HepG2 (cell line): Measurements from ENCODE around the gene APBB3. TPM values are rescaled to one million over a fixed set of nuclear protein-coding genes. Genes with fewer than 3 reads are reported as not detected.

Source experiments
- microRNA-seq: library from miRNA; unstranded; fragments of <30 nt; microRNA quantifications from one replicate; pipeline ENCODE4, GENCODE V29; 2020
- polyA plus RNA-seq, 8 experiments: library from polyadenylated mRNA; depleted of rRNA in 3 of 8; stranded (reverse) in 7 of 8; unstranded in 1 of 8; fragments of >200 nt; fragmentation: Illumina TruSeq in 4 of 8; extraction: Trizol in 4 of 8; gene quantifications; 2 replicates each; pipeline versions ENCODE4 v1.2.1 to v1.2.3, GENCODE V29; 2011 to 2016; ENCODE audit warnings: low read depth in 4 of 8, missing spikeins in 1 of 8, mixed read lengths in 1 of 8; ENCODE audit not compliant: insufficient read depth in 1 of 8
- small RNA-seq, 3 experiments: library from RNA; depleted of rRNA; stranded (forward); fragments of <200 nt; gene quantifications; one replicate each; pipeline ENCODE3, GENCODE V24; 2012; ENCODE audit warnings: low read depth in 2 of 3, low replicate concordance in 1 of 3; ENCODE audit not compliant: insufficient read length in 3 of 3, insufficient read depth in 2 of 3
- total RNA-seq, 5 experiments: library from RNA; depleted of rRNA; stranded (reverse); fragments of >200 nt; fragmentation: Illumina TruSeq; extraction: Trizol; gene quantifications; 2 replicates each; pipeline ENCODE4 v1.2.3, GENCODE V29; 2016; ENCODE audit warnings: low read depth in 1 of 5

The APBB3 gene
- total and polyA plus RNA-seq, 2 of the 13 experiments (the other 11 are each of a cell fraction or from before 2014, with no cell fraction given): 0.38 to 0.78 TPM

Small RNA genes lying within 50 kb of the gene (microRNA-seq; reads per million reads assigned to microRNA genes)
- gene MIR6831: not detected

Small RNA genes lying within 50 kb of the gene (small RNA-seq; reads per million reads assigned to genes)
- gene RF00279: 0 reads per million in 3 experiments
- 0 reads per million in 3 experiments for gene RF00443

Other genes starting within 250 kb of the APBB3 start
- 0.77 and 1.7 TPM in 2 replicates for gene HBEGF, start 218.0 kb downstream of the APBB3 start, total RNA-seq (2016; rRNA removed; fragmentation: Illumina TruSeq; extraction: Trizol)
- gene HBEGF, start 218.0 kb downstream of the APBB3 start, polyA plus RNA-seq (2011; rRNA removed): 4.3 and 5.0 TPM in 2 replicates
- not detected in 2 replicates for gene SLC4A9, start 204.4 kb downstream of the APBB3 start, total RNA-seq (2016; rRNA removed; fragmentation: Illumina TruSeq; extraction: Trizol)
- gene SLC4A9, start 204.4 kb downstream of the APBB3 start, polyA plus RNA-seq (2011; rRNA removed): 0.05 TPM in 1 of 2 replicates, not detected in the other
- 69.9 and 101 TPM in 2 replicates for gene ANKHD1, start 162.8 kb downstream of the APBB3 start, total RNA-seq (2016; rRNA removed; fragmentation: Illumina TruSeq; extraction: Trizol)
- gene ANKHD1, start 162.8 kb downstream of the APBB3 start, polyA plus RNA-seq (2011; rRNA removed): 68.5 and 82.0 TPM in 2 replicates
- 1.7 and 1.9 TPM in 2 replicates for gene EIF4EBP3, start 16.9 kb downstream of the APBB3 start, total RNA-seq (2016; rRNA removed; fragmentation: Illumina TruSeq; extraction: Trizol)
- 0.31 and 0.61 TPM in 2 replicates for gene EIF4EBP3, start 16.9 kb downstream of the APBB3 start, polyA plus RNA-seq (2011; rRNA removed)
- gene SRA1, start 7.1 kb downstream of the APBB3 start, total RNA-seq (2016; rRNA removed; fragmentation: Illumina TruSeq; extraction: Trizol): 32.8 and 38.1 TPM in 2 replicates
- 14.2 and 15.6 TPM in 2 replicates for gene SRA1, start 7.1 kb downstream of the APBB3 start, polyA plus RNA-seq (2011; rRNA removed)
- gene SLC35A4, start 230 bp upstream of the APBB3 start, total RNA-seq (2016; rRNA removed; fragmentation: Illumina TruSeq; extraction: Trizol): 0.71 and 0.95 TPM in 2 replicates
- 4.0 and 5.0 TPM in 2 replicates for gene SLC35A4, start 230 bp upstream of the APBB3 start, polyA plus RNA-seq (2011; rRNA removed)
- 0.70 and 1.7 TPM in 2 replicates for gene CD14, start 68.6 kb upstream of the APBB3 start, total RNA-seq (2016; rRNA removed; fragmentation: Illumina TruSeq; extraction: Trizol)
- gene CD14, start 68.6 kb upstream of the APBB3 start, polyA plus RNA-seq (2011; rRNA removed): 4.7 and 9.8 TPM in 2 replicates
- gene TMCO6, start 74.9 kb upstream of the APBB3 start, total RNA-seq (2016; rRNA removed; fragmentation: Illumina TruSeq; extraction: Trizol): 8.2 and 16.6 TPM in 2 replicates
- 28.2 and 36.3 TPM in 2 replicates for gene TMCO6, start 74.9 kb upstream of the APBB3 start, polyA plus RNA-seq (2011; rRNA removed)
- gene NDUFA2, start 83.0 kb upstream of the APBB3 start, total RNA-seq (2016; rRNA removed; fragmentation: Illumina TruSeq; extraction: Trizol): 97.2 and 103 TPM in 2 replicates
- 94.9 and 105 TPM in 2 replicates for gene NDUFA2, start 83.0 kb upstream of the APBB3 start, polyA plus RNA-seq (2011; rRNA removed)
- 67.5 and 86.4 TPM in 2 replicates for gene IK, start 83.2 kb upstream of the APBB3 start, total RNA-seq (2016; rRNA removed; fragmentation: Illumina TruSeq; extraction: Trizol)
- 63.7 and 65.3 TPM in 2 replicates for gene IK, start 83.2 kb upstream of the APBB3 start, polyA plus RNA-seq (2011; rRNA removed)
- 18.2 and 18.5 TPM in 2 replicates for gene WDR55, start 100.3 kb upstream of the APBB3 start, total RNA-seq (2016; rRNA removed; fragmentation: Illumina TruSeq; extraction: Trizol)
- 17.7 and 23.4 TPM in 2 replicates for gene WDR55, start 100.3 kb upstream of the APBB3 start, polyA plus RNA-seq (2011; rRNA removed)
- gene DND1, start 109.0 kb upstream of the APBB3 start, total RNA-seq (2016; rRNA removed; fragmentation: Illumina TruSeq; extraction: Trizol): 0.17 and 0.55 TPM in 2 replicates
- gene DND1, start 109.0 kb upstream of the APBB3 start, polyA plus RNA-seq (2011; rRNA removed): 0.48 and 1.3 TPM in 2 replicates
- 66.2 and 78.8 TPM in 2 replicates for gene HARS1, start 126.8 kb upstream of the APBB3 start, total RNA-seq (2016; rRNA removed; fragmentation: Illumina TruSeq; extraction: Trizol)
- gene HARS1, start 126.8 kb upstream of the APBB3 start, polyA plus RNA-seq (2011; rRNA removed): 36.9 and 37.2 TPM in 2 replicates
- gene HARS2, start 126.9 kb upstream of the APBB3 start, total RNA-seq (2016; rRNA removed; fragmentation: Illumina TruSeq; extraction: Trizol): 25.8 and 28.3 TPM in 2 replicates
- gene HARS2, start 126.9 kb upstream of the APBB3 start, polyA plus RNA-seq (2011; rRNA removed): 17.6 and 17.9 TPM in 2 replicates
- 92.8 and 141 TPM in 2 replicates for gene ZMAT2, start 135.8 kb upstream of the APBB3 start, total RNA-seq (2016; rRNA removed; fragmentation: Illumina TruSeq; extraction: Trizol)
- gene ZMAT2, start 135.8 kb upstream of the APBB3 start, polyA plus RNA-seq (2011; rRNA removed): 25.2 and 35.4 TPM in 2 replicates
- not detected in 2 replicates for gene PCDHA1, start 221.5 kb upstream of the APBB3 start, total RNA-seq (2016; rRNA removed; fragmentation: Illumina TruSeq; extraction: Trizol)
- not detected in 2 replicates for gene PCDHA1, start 221.5 kb upstream of the APBB3 start, polyA plus RNA-seq (2011; rRNA removed)
- not detected in 2 replicates for gene PCDHA2, start 230.3 kb upstream of the APBB3 start, total RNA-seq (2016; rRNA removed; fragmentation: Illumina TruSeq; extraction: Trizol)
- not detected in 2 replicates for gene PCDHA2, start 230.3 kb upstream of the APBB3 start, polyA plus RNA-seq (2011; rRNA removed)
- gene PCDHA3, start 236.5 kb upstream of the APBB3 start, total RNA-seq (2016; rRNA removed; fragmentation: Illumina TruSeq; extraction: Trizol): not detected in 2 replicates
- gene PCDHA3, start 236.5 kb upstream of the APBB3 start, polyA plus RNA-seq (2011; rRNA removed): not detected in 2 replicates
- gene PCDHA4, start 242.5 kb upstream of the APBB3 start, total RNA-seq (2016; rRNA removed; fragmentation: Illumina TruSeq; extraction: Trizol): not detected in 2 replicates
- not detected in 2 replicates for gene PCDHA4, start 242.5 kb upstream of the APBB3 start, polyA plus RNA-seq (2011; rRNA removed)